HepG2 (cell line): ENCODE data around the gene C11orf24. TPM values are rescaled to one million over a fixed set of nuclear protein-coding genes. Genes with fewer than 3 reads are reported as not detected.

Experiments used
- ATAC-seq: fragments of 200-7000 bp; cut with Tn5 transposase; 3 replicates; pipeline ENCODE4 v1.9.1; 2020; ENCODE audit warnings: mild to moderate bottlenecking, moderate library complexity
- BruUV-seq: library from RNA; stranded (reverse); fragments of 400-500 nt; replicated peaks from 2 replicates; lab custom pipeline; 2021; lab: Mats Ljungman, UMichigan
- CTCF ChIA-PET: fragments of 300-600 bp; formaldehyde crosslinking; extraction: SDS; loops from one replicate; lab custom pipeline; 2021; ENCODE audit warnings: low total read pairs, inconsistent platforms, low intra/inter-chr PET ratio; lab: Yijun Ruan, JAX
- POLR2A ChIA-PET: fragments of 350-600 bp; sonication (Branson Sonifier 250); formaldehyde crosslinking; loops from one replicate; lab custom pipeline; 2020; ENCODE audit warnings: antibody characterized with exemption, inconsistent platforms; lab: Yijun Ruan, JAX
- DNase-seq: peaks from one replicate; pipeline ENCODE4 v3.0.0-alpha.2; 2015; ENCODE audit warnings: low spot score
- FAIRE-seq: peaks from 3 replicates; lab custom pipeline; 2011; peaks lifted over from hg19 to GRCh38; lab: Jason Lieb, UNC
- H2AFZ ChIP-seq: one replicate; pipeline ENCODE4 v1.6.1; 2011; ENCODE audit warnings: low read length, inconsistent platforms
- H3K27ac ChIP-seq: fragments of 300-600 bp; 3 replicates; pipeline ENCODE4 v1.8.0; 2011; ENCODE audit warnings: mixed run types, mild to moderate bottlenecking, mixed read lengths, low read length, inconsistent platforms; ENCODE audit not compliant: insufficient read depth; ENCODE audit errors: extremely low read length
- H3K27me3 ChIP-seq, 2 experiments: fragments of 200-600 bp in 1 of 2; 2 replicates in 1 of 2; 3 replicates in 1 of 2; pipeline versions ENCODE4 v1.6.0 to v1.8.0; 2011; ENCODE audit warnings: low read length in 2 of 2, mild to moderate bottlenecking in 2 of 2, moderate library complexity in 2 of 2, inconsistent platforms in 1 of 2; ENCODE audit not compliant: insufficient read depth in 2 of 2, control insufficient read depth in 1 of 2
- H3K36me3 ChIP-seq, 2 experiments: fragments of 200-600 bp in 1 of 2; replicated peaks in 1 of 2; 2 replicates in 1 of 2; 3 replicates in 1 of 2; pipeline versions ENCODE4 v1.5.1 to v1.8.0; 2011; ENCODE audit warnings: low read length in 2 of 2, inconsistent platforms in 1 of 2; ENCODE audit not compliant: insufficient read depth in 2 of 2, control insufficient read depth in 1 of 2
- H3K4me1 ChIP-seq: 2 replicates; pipeline ENCODE4 v1.5.1; 2012; ENCODE audit warnings: low read length, inconsistent platforms; ENCODE audit not compliant: insufficient read depth
- H3K4me2 ChIP-seq: 2 replicates; pipeline ENCODE4 v1.6.0; 2011; ENCODE audit warnings: low read depth, low read length, inconsistent platforms
- H3K4me3 ChIP-seq, 3 experiments: fragments of 200-600 bp in 1 of 3; sonication (generic), shearing (Covaris generic) in 1 of 3; replicated peaks in 1 of 3; 2 replicates each; pipeline ENCODE4 v1.5.1; 2011 to 2016; ENCODE audit warnings: low read length in 3 of 3, inconsistent platforms in 2 of 3, low read depth in 2 of 3, mild to moderate bottlenecking in 2 of 3, control low read depth in 1 of 3, mixed read lengths in 1 of 3; ENCODE audit not compliant: insufficient read depth in 1 of 3
- H3K79me2 ChIP-seq: one replicate; pipeline ENCODE4 v1.6.1; 2011; ENCODE audit warnings: low read length, inconsistent platforms; ENCODE audit not compliant: insufficient read depth
- H3K9ac ChIP-seq: 2 replicates; pipeline ENCODE4 v1.6.0; 2011; ENCODE audit warnings: mild to moderate bottlenecking, low read depth, low read length, inconsistent platforms; ENCODE audit not compliant: insufficient read depth
- H3K9me3 ChIP-seq: 2 replicates; pipeline ENCODE4 v1.5.1; 2012; ENCODE audit warnings: mild to moderate bottlenecking, low read length
- H4K20me1 ChIP-seq: 2 replicates; pipeline ENCODE4 v1.6.0; 2011; ENCODE audit warnings: inconsistent platforms, mild to moderate bottlenecking, low read length, moderate library complexity; ENCODE audit not compliant: insufficient read depth
- SP140L ChIP-seq: sonication (generic); formaldehyde crosslinking; IDR thresholded peaks from 2 replicates; pipeline ENCODE4 v1.4.0; 2020; ENCODE audit warnings: missing genetic modification reagents, borderline replicate concordance
- WGBS: methylation state at CpG from one replicate; pipeline ENCODE4 v1.1.6; 2017; ENCODE audit warnings: low lambda C conversion rate; 5-methylcytosine and 5-hydroxymethylcytosine counted together
- in situ Hi-C: cut with HindIII; loops from 2 replicates; pipeline ENCODE4 v1.10.0; 2017; ENCODE audit warnings: low pct_unique_long_range_greater_than_20kb; ENCODE audit not compliant: extremely low pct_ligation_motif_present
- intact Hi-C: fragments of 100-400 bp; cut with micrococcal nuclease; formaldehyde crosslinking; loops from one replicate; pipeline ENCODE4 v1.10.0; 2022; ENCODE audit not compliant: unreplicated experiment
- polyA plus RNA-seq, 8 experiments: library from polyadenylated mRNA; depleted of rRNA in 3 of 8; stranded (reverse) in 7 of 8; unstranded in 1 of 8; fragments of >200 nt; fragmentation: Illumina TruSeq in 4 of 8; extraction: Trizol in 4 of 8; gene quantifications; 2 replicates each; pipeline versions ENCODE4 v1.2.1 to v1.2.3, GENCODE V29; 2011 to 2016; ENCODE audit warnings: low read depth in 4 of 8, missing spikeins in 1 of 8, mixed read lengths in 1 of 8; ENCODE audit not compliant: insufficient read depth in 1 of 8
- total RNA-seq, 5 experiments: library from RNA; depleted of rRNA; stranded (reverse); fragments of >200 nt; fragmentation: Illumina TruSeq; extraction: Trizol; gene quantifications; 2 replicates each; pipeline ENCODE4 v1.2.3, GENCODE V29; 2016; ENCODE audit warnings: low read depth in 1 of 5
- TF ChIP-seq, protein P1 (sequence below): sonication (generic); formaldehyde crosslinking; IDR thresholded peaks from 2 replicates; pipeline ENCODE4 v1.5.0; 2020; ENCODE audit warnings: mild to moderate bottlenecking, missing genetic modification reagents

C11orf24 gene
- total and polyA plus RNA-seq, 2 of the 13 experiments (the other 11 are each of a cell fraction or from before 2014, with no cell fraction given) = 52.9 to 55.5 TPM

DNA sequence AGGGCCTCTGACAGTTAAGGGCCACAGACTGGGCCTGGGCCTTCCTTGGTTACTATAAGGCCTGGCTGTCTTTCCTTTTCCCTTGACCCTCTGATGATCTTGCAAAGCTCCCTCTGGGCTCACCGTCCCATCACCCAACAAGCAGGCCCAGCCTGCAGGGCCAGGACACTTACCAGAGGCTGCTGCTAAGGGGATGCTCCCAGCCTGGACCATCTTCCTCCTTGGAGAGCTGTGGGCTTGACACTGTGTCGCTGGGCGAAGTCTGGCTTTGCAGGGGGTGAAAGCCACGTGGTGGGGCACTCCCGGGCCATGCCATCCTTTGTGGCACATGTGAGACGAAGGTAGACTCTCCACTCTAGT is 3.9 kb downstream of the C11orf24 start:
- Histone ChIP-seq H3K36me3 (peaks cover 15 to 52% of the 10 kb centered on the region in 2 experiments; a peak in 4 of 5 replicates), H3K79me2 (peaks cover 38% of the 10 kb centered on the region), H4K20me1 (peaks cover 5% of the 10 kb centered on the region; the same call in 1 of the 2 replicates), H3K4me3 (no peak overlapping the region), H3K9ac (no peak overlapping the region), H3K4me2 (no peak overlapping the region), H3K9me3 (no peaks in the 10 kb centered on the region), H3K27ac (no peak overlapping the region), H3K4me1 (peaks cover 38% of the 10 kb centered on the region), H3K27me3 (no peaks in the 10 kb centered on the region; a peak in 1 of 5 replicates), H2AFZ (no peak overlapping the region)
- in situ Hi-C loops = no loop called here
- intact Hi-C loops = no loop called here
- DNase-seq (no peak), FAIRE-seq (no peak), ATAC-seq (no peak)
- 94% methylated on average over 6 of the region's 6 CpGs for WGBS
- ChIA-PET CTCF (no interaction called here), POLR2A (interaction anchor here (3.1 kb wide), 1 partner anchor 30 kb away, joined by 11 read pairs; no protein-coding TSS in a partner anchor)
- no peak for TF ChIP-seq SP140L (CRISPR knock-in tag)
- TF ChIP-seq, protein P1, sequence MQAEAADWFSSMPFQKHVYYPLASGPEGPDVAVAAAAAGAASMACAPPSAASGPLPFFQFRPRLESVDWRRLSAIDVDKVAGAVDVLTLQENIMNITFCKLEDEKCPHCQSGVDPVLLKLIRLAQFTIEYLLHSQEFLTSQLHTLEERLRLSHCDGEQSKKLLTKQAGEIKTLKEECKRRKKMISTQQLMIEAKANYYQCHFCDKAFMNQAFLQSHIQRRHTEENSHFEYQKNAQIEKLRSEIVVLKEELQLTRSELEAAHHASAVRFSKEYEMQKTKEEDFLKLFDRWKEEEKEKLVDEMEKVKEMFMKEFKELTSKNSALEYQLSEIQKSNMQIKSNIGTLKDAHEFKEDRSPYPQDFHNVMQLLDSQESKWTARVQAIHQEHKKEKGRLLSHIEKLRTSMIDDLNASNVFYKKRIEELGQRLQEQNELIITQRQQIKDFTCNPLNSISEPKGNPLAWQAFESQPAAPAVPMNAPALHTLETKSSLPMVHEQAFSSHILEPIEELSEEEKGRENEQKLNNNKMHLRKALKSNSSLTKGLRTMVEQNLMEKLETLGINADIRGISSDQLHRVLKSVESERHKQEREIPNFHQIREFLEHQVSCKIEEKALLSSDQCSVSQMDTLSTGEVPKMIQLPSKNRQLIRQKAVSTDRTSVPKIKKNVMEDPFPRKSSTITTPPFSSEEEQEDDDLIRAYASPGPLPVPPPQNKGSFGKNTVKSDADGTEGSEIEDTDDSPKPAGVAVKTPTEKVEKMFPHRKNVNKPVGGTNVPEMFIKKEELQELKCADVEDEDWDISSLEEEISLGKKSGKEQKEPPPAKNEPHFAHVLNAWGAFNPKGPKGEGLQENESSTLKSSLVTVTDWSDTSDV (CRISPR knock-in tag) = 0 out of 2 replicates have a peak, but pooled peaks have one; percentile 49
- BruUV-seq = no TSS peak
